Adrenal gland (tissue), 5 donors: ENCODE measurements around the gene MDH1.

Experiments used
- CTCF ChIP-seq, 6 experiments: fragments of 450-650 bp in 4 of 6; fragments of 200-600 bp in 2 of 6; sonication (generic) in 1 of 6; IDR thresholded peaks; 1 replicate in 5 of 6; 2 replicates in 1 of 6; pipeline versions ENCODE4 v1.5.1 to v1.8.0; 2016 to 2021; ENCODE audit warnings: antibody characterized with exemption in 6 of 6, mild to moderate bottlenecking in 2 of 6, moderate library complexity in 1 of 6
- POLR2A ChIP-seq, 2 donors: fragments of 450-650 bp; IDR thresholded peaks; one replicate each; pipeline ENCODE4 v1.6.1; 2017; ENCODE audit warnings: antibody characterized with exemption in 2 of 2, mild to moderate bottlenecking in 2 of 2, moderate library complexity in 1 of 2
- donor health status: DM: no; HTN: no; CAD: no.

GRCh38 chr2:63650756-63651155, 62.0 kb downstream of the MDH1 start:
- no peak for TF ChIP-seq POLR2A (IDR thresholded peaks at IDR 0.05)
- no peak for TF ChIP-seq CTCF (IDR thresholded peaks at IDR 0.05)
